Liver (tissue), 9 donors: Measurements from ENCODE around the gene AGPAT3. TPM values are rescaled to one million over a fixed set of nuclear protein-coding genes. Genes with fewer than 3 reads are reported as not detected.

Experiments used
- DNase-seq: peaks from one replicate; pipeline ENCODE4 v3.0.0-alpha.2; 2017; ENCODE audit warnings: low spot score
- H3K27ac ChIP-seq, 2 donors: one replicate each; pipeline ENCODE4 v1.7.0; 2013; ENCODE audit warnings: inconsistent platforms in 2 of 2, low read length in 2 of 2, control low read depth in 1 of 2, low read depth in 1 of 2, mild to moderate bottlenecking in 1 of 2
- H3K27me3 ChIP-seq, 4 donors: one replicate each; pipeline versions ENCODE4 v1.6.1 to v1.7.0; 2013; ENCODE audit warnings: low read length in 3 of 4, inconsistent platforms in 1 of 4, mild to moderate bottlenecking in 1 of 4, moderate library complexity in 1 of 4; ENCODE audit not compliant: control insufficient read depth in 4 of 4, insufficient read depth in 4 of 4
- H3K36me3 ChIP-seq, 4 donors: one replicate each; pipeline versions ENCODE4 v1.6.1 to v1.7.0; 2013; ENCODE audit warnings: low read length in 3 of 4, mild to moderate bottlenecking in 3 of 4, low read depth in 1 of 4, moderate library complexity in 1 of 4; ENCODE audit not compliant: control insufficient read depth in 4 of 4, insufficient read depth in 3 of 4
- H3K4me1 ChIP-seq, 4 donors: one replicate each; pipeline versions ENCODE4 v1.6.1 to v1.7.0; 2013; ENCODE audit warnings: low read length in 3 of 4, mild to moderate bottlenecking in 3 of 4, moderate library complexity in 1 of 4; ENCODE audit not compliant: control insufficient read depth in 4 of 4, insufficient read depth in 4 of 4
- H3K4me3 ChIP-seq, 3 donors: one replicate each; pipeline versions ENCODE4 v1.6.1 to v1.7.0; 2013; ENCODE audit warnings: low read length in 3 of 3, control low read depth in 1 of 3, low read depth in 1 of 3, mild to moderate bottlenecking in 1 of 3
- H3K9ac ChIP-seq, 2 donors: one replicate each; pipeline ENCODE4 v1.7.0; 2013; ENCODE audit warnings: low read length in 2 of 2, mild to moderate bottlenecking in 2 of 2, moderate library complexity in 2 of 2, control low read depth in 1 of 2, low read depth in 1 of 2
- H3K9me3 ChIP-seq, 4 donors: one replicate each; pipeline versions ENCODE4 v1.6.1 to v1.7.0; 2013; ENCODE audit warnings: low read length in 3 of 4; ENCODE audit not compliant: control insufficient read depth in 4 of 4
- EGR1 ChIP-seq, 2 donors: IDR thresholded peaks; 2 replicates each; pipeline ENCODE4 v1.6.1; 2016 to 2018; ENCODE audit warnings: antibody characterized with exemption in 2 of 2, low read depth in 2 of 2
- FOXA1 ChIP-seq: IDR thresholded peaks from 2 replicates; pipeline ENCODE4 v1.6.1; 2016; ENCODE audit warnings: antibody characterized with exemption
- FOXA2 ChIP-seq: IDR thresholded peaks from 2 replicates; pipeline ENCODE4 v1.6.1; 2016; ENCODE audit warnings: antibody characterized with exemption
- GABPA ChIP-seq, 2 donors: IDR thresholded peaks in 1 of 2; conservative IDR thresholded peaks in 1 of 2; 2 replicates each; pipeline ENCODE4 v1.6.1; 2016; ENCODE audit warnings: antibody characterized with exemption in 2 of 2, mild to moderate bottlenecking in 1 of 2, moderate library complexity in 1 of 2
- HNF4A ChIP-seq, 2 donors: conservative IDR thresholded peaks; 2 replicates each; pipeline ENCODE4 v1.6.1; 2016; ENCODE audit warnings: antibody characterized with exemption in 2 of 2, mild to moderate bottlenecking in 2 of 2
- HNF4G ChIP-seq: IDR thresholded peaks from 2 replicates; pipeline ENCODE4 v1.6.1; 2016; ENCODE audit warnings: antibody characterized with exemption
- JUND ChIP-seq, 2 donors: IDR thresholded peaks; 2 replicates each; pipeline ENCODE4 v1.6.1; 2016; ENCODE audit warnings: antibody characterized with exemption in 2 of 2
- NR2F2 ChIP-seq: IDR thresholded peaks from 2 replicates; pipeline ENCODE4 v1.6.1; 2016; ENCODE audit warnings: antibody characterized with exemption
- RAD21 ChIP-seq, 2 donors: IDR thresholded peaks; 2 replicates each; pipeline ENCODE4 v1.6.1; 2016; ENCODE audit warnings: antibody characterized with exemption in 2 of 2, mild to moderate bottlenecking in 2 of 2
- RXRA ChIP-seq, 2 donors: IDR thresholded peaks; 2 replicates each; pipeline ENCODE4 v1.6.1; 2017 to 2018; ENCODE audit warnings: antibody characterized with exemption in 2 of 2, mild to moderate bottlenecking in 1 of 2
- SP1 ChIP-seq: IDR thresholded peaks from 2 replicates; pipeline ENCODE4 v1.6.1; 2018; ENCODE audit warnings: antibody characterized with exemption, mild to moderate bottlenecking
- TAF1 ChIP-seq: conservative IDR thresholded peaks from 2 replicates; pipeline ENCODE4 v1.6.1; 2016; ENCODE audit warnings: antibody characterized with exemption, mild to moderate bottlenecking
- YY1 ChIP-seq: IDR thresholded peaks from 2 replicates; pipeline ENCODE4 v1.6.1; 2016; ENCODE audit warnings: antibody characterized with exemption, mild to moderate bottlenecking
- WGBS: extraction: QIAGEN DNeasy Blood & Tissue Kit; methylation state at CpG from one replicate; pipeline ENCODE4 v1.1.7; 2013; 5-methylcytosine and 5-hydroxymethylcytosine counted together
- polyA plus RNA-seq, 2 donors: library from polyadenylated mRNA; stranded (reverse) in 1 of 2; unstranded in 1 of 2; fragments of 200-250 nt in 1 of 2; fragments of >200 nt in 1 of 2; fragmentation: Nextera tagmentation in 1 of 2; extraction: Ambion mirVana in 1 of 2; gene quantifications; one replicate each; pipeline versions ENCODE4 v1.2.1 to v1.2.3, GENCODE V29; 2013 to 2015
- total RNA-seq, 2 donors: library from RNA; depleted of rRNA; stranded (reverse); fragments of >200 nt; gene quantifications; one replicate each; pipeline ENCODE4 v1.2.3, GENCODE V29; 2014
- TF ChIP-seq, protein P1 (sequence below): IDR thresholded peaks from 2 replicates; pipeline ENCODE4 v1.6.1; 2016; ENCODE audit warnings: antibody characterized with exemption
- TF ChIP-seq, protein P2 (sequence below): IDR thresholded peaks from 2 replicates; pipeline ENCODE4 v1.6.1; 2016; ENCODE audit warnings: antibody characterized with exemption
- TF ChIP-seq, protein P3 (sequence below): fragments of 150-350 bp; IDR thresholded peaks from 2 replicates; pipeline ENCODE4 v1.5.1; 2017; ENCODE audit warnings: improper control_type of control experiment, low read depth, low read length; ENCODE audit not compliant: missing input control
- TF ChIP-seq, protein P4 (sequence below): IDR thresholded peaks from 2 replicates; pipeline ENCODE4 v1.6.1; 2016; ENCODE audit warnings: antibody characterized with exemption
- TF ChIP-seq, protein P5 (sequence below): IDR thresholded peaks from 2 replicates; pipeline ENCODE4 v1.6.1; 2016; ENCODE audit warnings: antibody characterized with exemption, mild to moderate bottlenecking
- donor health status: healthy.
- donor health status: healthy.
- donor health status: healthy.
- donor health status: healthy.
- donor health status: healthy.

AGPAT3 gene
- total and polyA plus RNA-seq, 4 donors, result 32.3 to 148 (median 59.8) TPM

DNA sequence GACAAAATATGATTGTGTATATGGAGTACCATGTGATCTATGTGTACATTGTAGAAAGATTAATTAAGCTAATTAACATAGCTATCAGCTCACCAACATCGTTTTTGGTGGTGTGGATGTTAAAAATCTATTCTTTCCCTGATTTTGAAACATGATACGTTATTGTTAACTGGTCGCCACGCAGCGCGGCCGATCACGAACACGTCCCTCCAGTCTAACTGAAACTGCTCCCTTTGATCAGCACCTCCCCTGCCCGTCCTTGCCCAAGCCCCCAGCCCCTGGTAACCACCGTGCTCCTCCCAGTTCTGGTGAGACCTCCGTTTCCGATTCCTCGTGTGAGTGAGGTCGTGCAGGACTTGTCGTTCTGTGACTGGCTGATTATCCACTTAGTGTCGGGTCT lies 67.0 kb downstream of the AGPAT3 start:
- TF ChIP-seq, protein P1, sequence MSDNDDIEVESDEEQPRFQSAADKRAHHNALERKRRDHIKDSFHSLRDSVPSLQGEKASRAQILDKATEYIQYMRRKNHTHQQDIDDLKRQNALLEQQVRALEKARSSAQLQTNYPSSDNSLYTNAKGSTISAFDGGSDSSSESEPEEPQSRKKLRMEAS, result no peak
- TF ChIP-seq JUND (IDR thresholded peaks at IDR 0.05) (no peak), RXRA (IDR thresholded peaks at IDR 0.05) (no peak), HNF4A (conservative IDR thresholded peaks at IDR 0.05) (no peak), HNF4G (no peak), YY1 (no peak), SP1 (no peak), FOXA1 (no peak), EGR1 (IDR thresholded peaks at IDR 0.05; ENCODE audit: low read depth in 2 of 2) (no peak), TAF1 (no peak), NR2F2 (no peak), RAD21 (IDR thresholded peaks at IDR 0.05) (no peak)
- TF ChIP-seq, protein P2, sequence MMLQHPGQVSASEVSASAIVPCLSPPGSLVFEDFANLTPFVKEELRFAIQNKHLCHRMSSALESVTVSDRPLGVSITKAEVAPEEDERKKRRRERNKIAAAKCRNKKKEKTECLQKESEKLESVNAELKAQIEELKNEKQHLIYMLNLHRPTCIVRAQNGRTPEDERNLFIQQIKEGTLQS, result no peak
- TF ChIP-seq, protein P3, sequence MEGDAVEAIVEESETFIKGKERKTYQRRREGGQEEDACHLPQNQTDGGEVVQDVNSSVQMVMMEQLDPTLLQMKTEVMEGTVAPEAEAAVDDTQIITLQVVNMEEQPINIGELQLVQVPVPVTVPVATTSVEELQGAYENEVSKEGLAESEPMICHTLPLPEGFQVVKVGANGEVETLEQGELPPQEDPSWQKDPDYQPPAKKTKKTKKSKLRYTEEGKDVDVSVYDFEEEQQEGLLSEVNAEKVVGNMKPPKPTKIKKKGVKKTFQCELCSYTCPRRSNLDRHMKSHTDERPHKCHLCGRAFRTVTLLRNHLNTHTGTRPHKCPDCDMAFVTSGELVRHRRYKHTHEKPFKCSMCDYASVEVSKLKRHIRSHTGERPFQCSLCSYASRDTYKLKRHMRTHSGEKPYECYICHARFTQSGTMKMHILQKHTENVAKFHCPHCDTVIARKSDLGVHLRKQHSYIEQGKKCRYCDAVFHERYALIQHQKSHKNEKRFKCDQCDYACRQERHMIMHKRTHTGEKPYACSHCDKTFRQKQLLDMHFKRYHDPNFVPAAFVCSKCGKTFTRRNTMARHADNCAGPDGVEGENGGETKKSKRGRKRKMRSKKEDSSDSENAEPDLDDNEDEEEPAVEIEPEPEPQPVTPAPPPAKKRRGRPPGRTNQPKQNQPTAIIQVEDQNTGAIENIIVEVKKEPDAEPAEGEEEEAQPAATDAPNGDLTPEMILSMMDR, result no peak
- TF ChIP-seq, protein P4, sequence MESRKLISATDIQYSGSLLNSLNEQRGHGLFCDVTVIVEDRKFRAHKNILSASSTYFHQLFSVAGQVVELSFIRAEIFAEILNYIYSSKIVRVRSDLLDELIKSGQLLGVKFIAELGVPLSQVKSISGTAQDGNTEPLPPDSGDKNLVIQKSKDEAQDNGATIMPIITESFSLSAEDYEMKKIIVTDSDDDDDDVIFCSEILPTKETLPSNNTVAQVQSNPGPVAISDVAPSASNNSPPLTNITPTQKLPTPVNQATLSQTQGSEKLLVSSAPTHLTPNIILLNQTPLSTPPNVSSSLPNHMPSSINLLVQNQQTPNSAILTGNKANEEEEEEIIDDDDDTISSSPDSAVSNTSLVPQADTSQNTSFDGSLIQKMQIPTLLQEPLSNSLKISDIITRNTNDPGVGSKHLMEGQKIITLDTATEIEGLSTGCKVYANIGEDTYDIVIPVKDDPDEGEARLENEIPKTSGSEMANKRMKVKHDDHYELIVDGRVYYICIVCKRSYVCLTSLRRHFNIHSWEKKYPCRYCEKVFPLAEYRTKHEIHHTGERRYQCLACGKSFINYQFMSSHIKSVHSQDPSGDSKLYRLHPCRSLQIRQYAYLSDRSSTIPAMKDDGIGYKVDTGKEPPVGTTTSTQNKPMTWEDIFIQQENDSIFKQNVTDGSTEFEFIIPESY, result no peak
- TF ChIP-seq, protein P5, sequence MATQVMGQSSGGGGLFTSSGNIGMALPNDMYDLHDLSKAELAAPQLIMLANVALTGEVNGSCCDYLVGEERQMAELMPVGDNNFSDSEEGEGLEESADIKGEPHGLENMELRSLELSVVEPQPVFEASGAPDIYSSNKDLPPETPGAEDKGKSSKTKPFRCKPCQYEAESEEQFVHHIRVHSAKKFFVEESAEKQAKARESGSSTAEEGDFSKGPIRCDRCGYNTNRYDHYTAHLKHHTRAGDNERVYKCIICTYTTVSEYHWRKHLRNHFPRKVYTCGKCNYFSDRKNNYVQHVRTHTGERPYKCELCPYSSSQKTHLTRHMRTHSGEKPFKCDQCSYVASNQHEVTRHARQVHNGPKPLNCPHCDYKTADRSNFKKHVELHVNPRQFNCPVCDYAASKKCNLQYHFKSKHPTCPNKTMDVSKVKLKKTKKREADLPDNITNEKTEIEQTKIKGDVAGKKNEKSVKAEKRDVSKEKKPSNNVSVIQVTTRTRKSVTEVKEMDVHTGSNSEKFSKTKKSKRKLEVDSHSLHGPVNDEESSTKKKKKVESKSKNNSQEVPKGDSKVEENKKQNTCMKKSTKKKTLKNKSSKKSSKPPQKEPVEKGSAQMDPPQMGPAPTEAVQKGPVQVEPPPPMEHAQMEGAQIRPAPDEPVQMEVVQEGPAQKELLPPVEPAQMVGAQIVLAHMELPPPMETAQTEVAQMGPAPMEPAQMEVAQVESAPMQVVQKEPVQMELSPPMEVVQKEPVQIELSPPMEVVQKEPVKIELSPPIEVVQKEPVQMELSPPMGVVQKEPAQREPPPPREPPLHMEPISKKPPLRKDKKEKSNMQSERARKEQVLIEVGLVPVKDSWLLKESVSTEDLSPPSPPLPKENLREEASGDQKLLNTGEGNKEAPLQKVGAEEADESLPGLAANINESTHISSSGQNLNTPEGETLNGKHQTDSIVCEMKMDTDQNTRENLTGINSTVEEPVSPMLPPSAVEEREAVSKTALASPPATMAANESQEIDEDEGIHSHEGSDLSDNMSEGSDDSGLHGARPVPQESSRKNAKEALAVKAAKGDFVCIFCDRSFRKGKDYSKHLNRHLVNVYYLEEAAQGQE, result no peak
- H3K27me3 ChIP-seq, result no peaks in the 10 kb centered on the region
- 96% methylated on average over 17 of the region's 17 CpGs for WGBS
- peaks cover 7 to 42% (median 27%) of the 10 kb centered on the region in 4 donors for H3K4me1 ChIP-seq
- peaks cover 0 to 3% (median 1%) of the 10 kb centered on the region in 4 donors for H3K36me3 ChIP-seq
- no peak overlapping the region for H3K4me3 ChIP-seq
- H3K9me3 ChIP-seq, result no peaks in the 10 kb centered on the region
- no peak overlapping the region for H3K27ac ChIP-seq
- H3K9ac ChIP-seq, result no peak overlapping the region
- DNase-seq, result no peak

DNA sequence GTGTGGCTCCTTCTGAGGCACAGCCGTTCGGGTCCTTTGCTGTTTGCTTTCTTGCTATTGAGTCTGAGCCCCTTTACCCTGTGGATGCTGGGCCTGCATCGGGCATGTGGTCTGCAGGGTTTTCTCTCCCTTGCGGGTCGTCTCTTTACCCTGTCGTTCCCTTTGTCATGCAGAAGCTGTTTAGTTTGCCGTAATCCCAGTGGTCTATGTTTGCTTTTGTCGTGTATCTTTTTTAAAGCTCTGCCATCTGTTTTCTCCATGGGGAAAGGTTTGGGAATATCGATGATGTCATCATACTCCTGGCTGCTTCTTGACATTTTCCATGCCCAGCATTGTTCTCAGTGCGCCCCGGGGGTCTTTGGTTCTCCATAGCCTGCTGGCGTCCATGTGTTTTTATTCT lies 68.2 kb downstream of the AGPAT3 start:
- H3K4me1 ChIP-seq, result peaks cover 7 to 35% (median 21%) of the 10 kb centered on the region in 4 donors
- 94% methylated on average over 12 of the region's 12 CpGs for WGBS
- no peak overlapping the region for H3K4me3 ChIP-seq
- H3K9ac ChIP-seq, result no peak overlapping the region
- H3K27ac ChIP-seq, result no peak overlapping the region
- peaks cover 0 to 1% (median 0%) of the 10 kb centered on the region in 4 donors for H3K36me3 ChIP-seq
- DNase-seq, result no peak
- H3K9me3 ChIP-seq, result no peaks in the 10 kb centered on the region
- H3K27me3 ChIP-seq, result no peaks in the 10 kb centered on the region
- TF ChIP-seq, protein P4, result no peak
- no peak for TF ChIP-seq HNF4A (conservative IDR thresholded peaks at IDR 0.05)
- TF ChIP-seq FOXA2, result no peak
- no peak for TF ChIP-seq RXRA (IDR thresholded peaks at IDR 0.05)
- TF ChIP-seq GABPA (IDR thresholded peaks at IDR 0.05 in 1 of 2, conservative IDR thresholded peaks at IDR 0.05 in 1 of 2), result no peak
- TF ChIP-seq, protein P2, result no peak
- no peak for TF ChIP-seq NR2F2
- no peak for TF ChIP-seq TAF1
- TF ChIP-seq SP1, result no peak
- no peak for TF ChIP-seq HNF4G
- TF ChIP-seq, protein P1, result no peak
- TF ChIP-seq, protein P3, result no peak
- TF ChIP-seq JUND (IDR thresholded peaks at IDR 0.05), result no peak
- TF ChIP-seq YY1, result no peak
